ENCODE measurements around the gene UBE2S.

UBE2S gene

DNA sequence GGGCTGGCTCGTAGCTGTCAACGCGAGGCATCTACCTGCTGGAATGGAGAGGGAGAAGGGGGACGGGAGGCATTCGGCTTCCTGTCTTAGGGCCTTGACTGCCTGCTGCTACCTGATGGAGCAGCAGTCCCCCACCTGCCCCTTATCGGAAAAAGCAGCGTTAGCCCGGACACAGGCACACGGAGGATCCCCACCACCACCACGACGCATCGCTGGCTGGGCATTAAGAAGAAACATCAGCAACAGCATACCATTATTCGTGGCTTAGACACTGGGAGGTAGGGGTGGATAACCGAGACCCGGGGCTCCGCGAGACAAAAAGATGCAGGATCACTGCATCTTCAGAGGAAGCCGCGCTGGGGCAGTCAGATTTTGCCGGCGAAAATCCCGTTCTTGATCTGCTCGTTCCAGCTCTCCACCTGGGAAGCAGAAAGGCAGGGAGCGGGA lies 54.2 kb downstream of the UBE2S start:
- ChIA-PET POLR2A (ENCODE audit: low non-redundant PET) (interaction anchor here (0.5 to 0.6 kb wide), 2 partner anchors 15 to 31 kb away, joined by 3 to 4 read pairs; partner anchors contain the start of gene TMEM238), CTCF (interaction anchor here (1.0 kb wide), 1 partner anchor 52 kb away, joined by 3 read pairs; no protein-coding TSS in a partner anchor)
- peak overlapping the region; percentile 97 for H3K27ac ChIP-seq
- DNase-seq (ENCODE audit: low spot score) = no peak
- TF ChIP-seq CTCF (conservative IDR thresholded peaks at IDR 0.05; ENCODE audit: low read depth) = no peak

- H3K27ac ChIP-seq = peak overlapping the region; percentile 97; the same call in 1 of the 2 replicates
- no peak for DNase-seq (ENCODE audit: low spot score)
- TF ChIP-seq CTCF (conservative IDR thresholded peaks at IDR 0.05; ENCODE audit: low read depth) = no peak
- ChIA-PET POLR2A (ENCODE audit: low non-redundant PET) (no interaction called here), CTCF (interaction anchor here (0.5 to 1.0 kb wide), 3 partner anchors 31 to 114 kb away, joined by 3 to 4 read pairs (median 3); partner anchors contain the start of gene TMEM238)
Measured at GRCh38 chr19:55352549-55353145, 54.9 kb downstream of the UBE2S start.

DNA sequence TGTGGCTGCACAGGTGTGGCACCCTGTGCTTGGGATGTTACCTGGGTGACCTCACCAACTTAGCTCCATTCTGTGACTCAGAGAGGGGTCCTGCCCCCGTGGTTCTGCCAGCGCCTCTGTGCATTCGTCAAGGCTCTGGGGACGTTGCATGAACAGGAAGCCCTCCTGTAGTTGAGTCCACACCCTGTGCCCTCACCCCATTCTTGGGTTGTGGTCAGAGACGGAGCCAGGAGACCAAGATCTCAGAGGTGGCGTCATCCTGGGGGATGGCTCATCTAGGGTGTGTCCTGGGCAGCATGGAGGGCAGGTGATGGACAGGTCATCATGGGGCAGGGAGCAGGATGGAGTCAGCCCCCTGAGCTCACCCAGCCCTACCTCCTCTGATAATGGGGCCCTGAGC lies 55.5 kb downstream of the UBE2S start:
- no peak for DNase-seq (ENCODE audit: low spot score)

DNA sequence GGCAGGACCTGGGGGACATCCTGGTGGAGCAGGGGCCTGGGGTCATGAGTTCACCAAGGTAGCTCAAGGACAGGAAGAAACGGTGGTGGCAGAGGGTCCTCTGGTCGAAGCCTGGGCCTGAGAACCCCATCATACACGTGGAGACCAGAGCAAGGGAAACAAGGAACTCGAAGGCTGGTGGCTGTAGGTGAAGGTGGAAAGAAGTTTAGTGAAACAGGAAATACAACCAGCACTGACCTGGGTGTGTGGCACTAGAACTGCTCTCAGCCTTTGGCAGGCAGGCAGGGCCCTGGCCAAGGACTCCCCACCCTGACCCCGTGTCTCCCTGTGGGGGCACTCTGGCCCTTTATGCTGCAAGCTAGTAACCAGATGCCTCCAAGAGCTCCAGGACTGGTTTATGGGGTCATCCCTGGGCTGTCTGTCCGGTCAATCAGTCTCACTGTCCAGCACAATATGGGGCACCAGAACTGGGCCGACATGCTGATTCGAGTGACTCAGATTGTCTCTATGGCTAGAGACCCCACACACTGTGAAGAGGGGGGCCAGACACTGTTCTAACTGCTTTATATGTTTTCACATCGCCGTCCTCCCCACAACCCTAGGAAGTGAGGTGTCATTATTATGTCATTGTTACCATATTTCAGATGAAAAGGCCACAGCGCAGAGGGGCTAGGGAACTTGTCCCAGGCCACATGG lies 56.8 kb downstream of the UBE2S start:
- CTCF ChIA-PET = no interaction called here
- no peak for TF ChIP-seq CTCF (conservative IDR thresholded peaks at IDR 0.05; ENCODE audit: low read depth)
- no peak for DNase-seq (ENCODE audit: low spot score)

More for the DNA sequence above, 55.5 kb downstream of the UBE2S start:
- no peak for TF ChIP-seq CTCF (conservative IDR thresholded peaks at IDR 0.05; ENCODE audit: low read depth)
- peak overlapping the region; percentile 97 for H3K27ac ChIP-seq
- POLR2A ChIA-PET (ENCODE audit: low non-redundant PET) = interaction anchor here (0.6 to 0.9 kb wide), 2 partner anchors 72 to 254 kb away, joined by 3 read pairs; no protein-coding TSS in a partner anchor
- CTCF ChIA-PET = interaction anchor here (0.5 to 0.8 kb wide), 3 partner anchors 32 to 113 kb away, joined by 3 to 4 read pairs (median 3); partner anchors contain the start of gene TMEM238

More for the DNA sequence above, 56.8 kb downstream of the UBE2S start:
- POLR2A ChIA-PET (ENCODE audit: low non-redundant PET) = no interaction called here
- H3K27ac ChIP-seq = peak overlapping the region; percentile 97
